ENCODE data around the gene BBLN. TPM values are rescaled to one million over a fixed set of nuclear protein-coding genes. Genes with fewer than 3 reads are reported as not detected.

BBLN gene
- total RNA-seq, 1 donor from 2014 or later, result 69.4 TPM

GRCh38 chr9:128117613-128118471 is 42.2 kb upstream of the BBLN start:
- Histone ChIP-seq H3K27ac (no peak overlapping the region), H3K9me3 (ENCODE audit: low read depth) (no peaks in the 10 kb centered on the region), H3K27me3 (no peaks in the 10 kb centered on the region), H3K79me2 (ENCODE audit: low read depth) (no peaks in the 10 kb centered on the region), H3K36me3 (no peaks in the 10 kb centered on the region), H3K4me3 (peak overlapping the region; percentile 24), H3K9ac (no peak overlapping the region), H3K4me2 (peak overlapping the region; percentile 63), H2AFZ (replicated peaks) (peak overlapping the region; percentile 99), H3K4me1 (peaks cover 4% of the 10 kb centered on the region), H3F3A (ENCODE audit: low read depth) (peaks cover 7% of the 10 kb centered on the region), H4K20me1 (ENCODE audit: low read depth) (no peaks in the 10 kb centered on the region)
- Mint-ChIP-seq H3K36me3 (peaks cover 10% of the 10 kb centered on the region), H3K4me3 (peak overlapping the region; percentile 72), H3K4me1 (peaks cover 13% of the 10 kb centered on the region), H3K27ac (peak overlapping the region; percentile 67), H3K27me3 (ENCODE audit: insufficient read depth, low read depth) (peaks cover 3% of the 10 kb centered on the region), H3K9me3 (no peaks in the 10 kb centered on the region)
- TF ChIP-seq EZH2phosphoT487 (IDR thresholded peaks at IDR 0.05), result no peak
- peak; percentile 100 for TF ChIP-seq CTCF (IDR thresholded peaks at IDR 0.05)
- DNase-seq (ENCODE audit: low spot score), result peak; percentile 94

- H3K9me3 ChIP-seq (ENCODE audit: low read depth), result no peaks in the 10 kb centered on the region
- Mint-ChIP-seq H3K4me1 (peaks cover 11% of the 10 kb centered on the region), H3K27ac (no peak overlapping the region), H3K27me3 (ENCODE audit: insufficient read depth, low read depth) (peaks cover 3% of the 10 kb centered on the region), H3K4me3 (no peak overlapping the region), H3K36me3 (peaks cover 7% of the 10 kb centered on the region), H3K9me3 (no peaks in the 10 kb centered on the region)
- H3K27me3 ChIP-seq, result no peaks in the 10 kb centered on the region
- no peaks in the 10 kb centered on the region for H3K36me3 ChIP-seq
- DNase-seq (ENCODE audit: low spot score), result no peak
- peaks cover 4% of the 10 kb centered on the region for H3K4me1 ChIP-seq
- H3K4me2 ChIP-seq, result peak overlapping the region; percentile 63
- H3K79me2 ChIP-seq (ENCODE audit: low read depth), result no peaks in the 10 kb centered on the region
- H3F3A ChIP-seq (ENCODE audit: low read depth), result peaks cover 7% of the 10 kb centered on the region
- no peak overlapping the region for H3K4me3 ChIP-seq
- no peak overlapping the region for H3K27ac ChIP-seq
- no peaks in the 10 kb centered on the region for H4K20me1 ChIP-seq (ENCODE audit: low read depth)
- H2AFZ ChIP-seq (replicated peaks), result no peak overlapping the region
- TF ChIP-seq EZH2 (IDR thresholded peaks at IDR 0.05), result no peak
- no peak for TF ChIP-seq EZH2phosphoT487 (IDR thresholded peaks at IDR 0.05)
- no peak for TF ChIP-seq CTCF (IDR thresholded peaks at IDR 0.05)
- no peak overlapping the region for H3K9ac ChIP-seq
Observed at GRCh38 chr9:128118472-128118857, 41.6 kb upstream of the BBLN start.

- peaks cover 3% of the 10 kb centered on the region for H3K27me3 Mint-ChIP-seq (ENCODE audit: insufficient read depth, low read depth)
- DNase-seq (ENCODE audit: low spot score), result no peak
- TF ChIP-seq EZH2phosphoT487 (IDR thresholded peaks at IDR 0.05) (no peak), CTCF (IDR thresholded peaks at IDR 0.05) (no peak), EZH2 (IDR thresholded peaks at IDR 0.05) (no peak)
- no peaks in the 10 kb centered on the region for H4K20me1 ChIP-seq (ENCODE audit: low read depth)
- H3K9ac ChIP-seq, result no peak overlapping the region
- H3K36me3 Mint-ChIP-seq, result peaks cover 5% of the 10 kb centered on the region
- no peak overlapping the region for H3K4me2 ChIP-seq
- H3K27me3 ChIP-seq, result no peaks in the 10 kb centered on the region
- H3K79me2 ChIP-seq (ENCODE audit: low read depth), result no peaks in the 10 kb centered on the region
- H3K9me3 ChIP-seq (ENCODE audit: low read depth), result no peaks in the 10 kb centered on the region
- peaks cover 4% of the 10 kb centered on the region for H3K4me1 ChIP-seq
- no peaks in the 10 kb centered on the region for H3K9me3 Mint-ChIP-seq
- H3K4me3 Mint-ChIP-seq, result no peak overlapping the region
- H2AFZ ChIP-seq (replicated peaks), result no peak overlapping the region
- H3F3A ChIP-seq (ENCODE audit: low read depth), result peaks cover 7% of the 10 kb centered on the region
- no peak overlapping the region for H3K27ac Mint-ChIP-seq
- H3K27ac ChIP-seq, result no peak overlapping the region
- H3K36me3 ChIP-seq, result no peaks in the 10 kb centered on the region
- peaks cover 10% of the 10 kb centered on the region for H3K4me1 Mint-ChIP-seq
- H3K4me3 ChIP-seq, result no peak overlapping the region
Observed at GRCh38 chr9:128118971-128119665, 40.9 kb upstream of the BBLN start.
